CD4-positive, CD25-positive, alpha-beta regulatory T cell (primary cell): Measurements from ENCODE around the gene ACD. TPM values are rescaled to one million over a fixed set of nuclear protein-coding genes. Genes with fewer than 3 reads are reported as not detected.

Source experiments
- ATAC-seq, 2 donors: fragments of 150-1000 bp; cut with Tn5 transposase; one replicate each; pipeline ENCODE4 v1.10.0; 2021; ENCODE audit warnings: low read depth in 2 of 2, moderate number of reproducible peaks in 2 of 2, moderate library complexity in 1 of 2
- DNase-seq, 3 donors: peaks; one replicate each; pipeline versions ENCODE4 v3.0.0 to v3.0.0-alpha.2; 2012 to 2022; ENCODE audit warnings: mixed read lengths in 1 of 3
- H3K27ac ChIP-seq: one replicate; pipeline ENCODE4 v1.7.0; 2013; ENCODE audit warnings: mild to moderate bottlenecking, low read length; ENCODE audit not compliant: insufficient read depth, poor library complexity, severe bottlenecking
- H3K27me3 ChIP-seq: one replicate; pipeline ENCODE4 v1.7.0; 2013; ENCODE audit warnings: low read length; ENCODE audit not compliant: control insufficient read depth, insufficient read depth
- H3K36me3 ChIP-seq: one replicate; pipeline ENCODE4 v1.7.0; 2013; ENCODE audit warnings: mild to moderate bottlenecking, low read length, moderate library complexity; ENCODE audit not compliant: control insufficient read depth, insufficient read depth
- H3K4me1 ChIP-seq: 2 replicates; pipeline ENCODE4 v1.7.0; 2013; ENCODE audit warnings: mild to moderate bottlenecking, low read length; ENCODE audit not compliant: insufficient read depth, control insufficient read depth, poor library complexity, severe bottlenecking
- H3K4me3 ChIP-seq: one replicate; pipeline ENCODE4 v1.7.0; 2013; ENCODE audit warnings: low read depth, mild to moderate bottlenecking, low read length, moderate library complexity
- H3K9me3 ChIP-seq, 2 experiments: 1 replicate in 1 of 2; 2 replicates in 1 of 2; pipeline ENCODE4 v1.7.0; 2013; ENCODE audit warnings: low read length in 2 of 2, mild to moderate bottlenecking in 1 of 2, moderate library complexity in 1 of 2; ENCODE audit not compliant: control insufficient read depth in 2 of 2
- H3K27ac Mint-ChIP-seq, 3 donors: one replicate each; pipeline ENCODE4 v1.8.0; 2020 to 2022; ENCODE audit warnings: mild to moderate bottlenecking in 3 of 3, mixed read lengths in 3 of 3, moderate library complexity in 2 of 3
- H3K27me3 Mint-ChIP-seq: one replicate; pipeline ENCODE4 v1.8.0; 2022; ENCODE audit warnings: mild to moderate bottlenecking, mixed read lengths
- H3K36me3 Mint-ChIP-seq: one replicate; pipeline ENCODE4 v1.8.0; 2020; ENCODE audit warnings: mixed read lengths
- H3K4me1 Mint-ChIP-seq, 4 donors: one replicate each; pipeline ENCODE4 v1.8.0; 2020 to 2022; ENCODE audit warnings: mixed read lengths in 4 of 4, mild to moderate bottlenecking in 1 of 4
- H3K4me3 Mint-ChIP-seq, 4 donors: one replicate each; pipeline ENCODE4 v1.8.0; 2020 to 2022; ENCODE audit warnings: mild to moderate bottlenecking in 4 of 4, mixed read lengths in 4 of 4, moderate library complexity in 3 of 4
- H3K9me3 Mint-ChIP-seq, 7 donors: one replicate each; pipeline ENCODE4 v1.8.0; 2020 to 2022; ENCODE audit warnings: mixed read lengths in 7 of 7, mild to moderate bottlenecking in 3 of 7, moderate library complexity in 2 of 7
- polyA plus RNA-seq, 4 donors: library from polyadenylated mRNA; unstranded; fragments of 300-500 nt; fragmentation: Illumina TruSeq; gene quantifications; one replicate each; pipeline ENCODE4 v1.2.3, GENCODE V29; 2021
- total RNA-seq: library from RNA; stranded (reverse); gene quantifications from one replicate; pipeline ENCODE4 v1.2.3, GENCODE V29; 2022

The ACD gene
- total and polyA plus RNA-seq, 5 donors from 2014 or later = 28.7 to 36.7 (median 29.7) TPM

DNA sequence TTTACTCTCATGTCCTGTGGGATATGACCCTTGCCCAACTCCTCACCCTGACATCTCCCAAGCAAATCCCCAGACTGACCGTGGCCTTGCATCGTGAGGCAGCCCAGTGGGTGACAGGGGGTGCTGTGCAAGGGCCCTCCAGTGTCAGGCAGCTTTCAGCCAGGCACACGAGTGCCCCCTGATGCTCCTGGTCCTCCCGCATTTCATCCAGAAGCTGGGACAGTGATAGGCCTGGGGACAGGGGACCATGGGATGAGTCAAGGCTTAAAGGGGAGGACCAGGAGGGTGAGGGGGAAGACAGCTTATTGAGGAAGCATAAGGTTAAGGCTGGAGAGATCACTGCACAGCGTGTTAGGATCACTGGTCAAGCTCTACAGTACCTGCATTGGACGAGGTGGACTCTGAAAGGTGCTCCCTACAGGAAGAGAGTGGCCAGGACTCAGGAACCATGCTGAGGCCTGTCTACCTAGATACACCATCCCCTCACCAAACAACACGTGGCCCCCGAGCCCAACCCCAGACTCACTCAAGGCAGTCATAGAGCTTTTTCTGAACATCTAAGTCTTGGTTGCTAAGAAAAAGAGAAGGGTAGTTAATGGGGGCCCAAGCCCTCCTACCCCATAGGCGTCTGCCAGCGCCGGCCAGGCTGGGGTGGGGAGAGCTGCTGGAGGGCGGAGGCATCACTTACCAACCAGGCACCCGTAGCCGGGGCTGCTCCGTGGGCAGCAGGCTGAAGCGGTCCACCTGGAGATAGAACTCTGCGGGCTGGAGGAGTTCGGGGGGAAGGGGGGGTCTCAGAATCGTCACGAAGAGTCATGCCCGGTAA is 998 bp downstream of the ACD start:
- Mint-ChIP-seq H3K9me3 (no peaks in the 10 kb centered on the region), H3K36me3 (peaks cover 7% of the 10 kb centered on the region), H3K4me1 (peaks cover 0 to 37% (median 14%) of the 10 kb centered on the region in 4 donors), H3K27me3 (peaks cover 4% of the 10 kb centered on the region), H3K4me3 (peak overlapping the region; percentile 95 to 100 (median 96)), H3K27ac (peak overlapping the region in 2 of 3 donors; percentile 76 to 97)
- Histone ChIP-seq H3K36me3 (peaks cover 26% of the 10 kb centered on the region), H3K9me3 (no peaks in the 10 kb centered on the region), H3K27me3 (no peaks in the 10 kb centered on the region), H3K4me3 (peak overlapping the region; percentile 27), H3K27ac (peak overlapping the region; percentile 98), H3K4me1 (peaks cover 32% of the 10 kb centered on the region)
- ATAC-seq (no peak), DNase-seq (no peak)

DNA sequence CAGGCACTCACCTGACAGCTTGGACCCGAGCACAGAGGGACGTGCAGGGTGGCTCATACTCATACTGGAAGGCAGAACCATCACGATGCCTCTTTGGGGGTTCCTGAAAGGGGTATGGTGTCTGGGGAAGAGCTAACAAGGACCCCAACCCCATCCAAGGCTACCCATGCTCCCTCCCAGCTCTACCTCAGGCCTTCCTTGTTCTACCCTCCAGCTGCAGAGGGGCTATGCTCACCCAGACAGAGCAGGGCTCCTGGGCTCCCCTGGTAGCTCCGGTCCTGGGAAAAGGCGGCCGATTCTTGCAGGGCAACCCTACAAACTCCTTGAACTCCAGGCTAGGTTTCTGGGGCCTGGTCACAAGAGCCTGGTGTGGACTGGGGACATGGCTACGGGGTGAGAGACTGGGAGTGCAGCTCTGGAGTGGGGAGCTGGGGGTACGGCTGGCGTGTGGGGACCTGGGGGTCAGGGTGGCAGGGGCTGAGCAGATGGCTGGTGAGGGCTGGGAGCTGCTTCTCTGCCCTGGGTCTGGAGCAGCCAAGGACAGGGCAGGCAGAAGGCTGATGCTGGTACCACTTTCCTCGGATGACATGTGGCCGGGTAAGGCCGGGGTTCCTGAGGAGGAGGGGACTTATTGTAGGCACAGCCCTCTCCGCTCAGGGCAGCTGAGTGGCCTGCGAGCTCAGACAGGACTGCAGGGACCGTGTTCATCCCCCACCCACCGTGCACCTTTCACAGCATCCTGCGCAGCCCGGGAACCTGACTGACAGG is 2.1 kb downstream of the ACD start:
- Histone ChIP-seq H3K9me3 (no peaks in the 10 kb centered on the region), H3K27ac (no peak overlapping the region), H3K4me1 (peaks cover 32% of the 10 kb centered on the region), H3K4me3 (no peak overlapping the region), H3K36me3 (peaks cover 26% of the 10 kb centered on the region), H3K27me3 (no peaks in the 10 kb centered on the region)
- peak overlapping the region in 1 of 3 donors; percentile 26 for H3K27ac Mint-ChIP-seq
- DNase-seq = no peak
- H3K9me3 Mint-ChIP-seq = no peaks in the 10 kb centered on the region
- no peak for ATAC-seq
- H3K36me3 Mint-ChIP-seq = peaks cover 7% of the 10 kb centered on the region
- H3K4me1 Mint-ChIP-seq = peaks cover 0 to 35% (median 14%) of the 10 kb centered on the region in 4 donors
- H3K4me3 Mint-ChIP-seq = peak overlapping the region; percentile 12 to 100 (median 96)
- H3K27me3 Mint-ChIP-seq = peaks cover 4% of the 10 kb centered on the region

DNA sequence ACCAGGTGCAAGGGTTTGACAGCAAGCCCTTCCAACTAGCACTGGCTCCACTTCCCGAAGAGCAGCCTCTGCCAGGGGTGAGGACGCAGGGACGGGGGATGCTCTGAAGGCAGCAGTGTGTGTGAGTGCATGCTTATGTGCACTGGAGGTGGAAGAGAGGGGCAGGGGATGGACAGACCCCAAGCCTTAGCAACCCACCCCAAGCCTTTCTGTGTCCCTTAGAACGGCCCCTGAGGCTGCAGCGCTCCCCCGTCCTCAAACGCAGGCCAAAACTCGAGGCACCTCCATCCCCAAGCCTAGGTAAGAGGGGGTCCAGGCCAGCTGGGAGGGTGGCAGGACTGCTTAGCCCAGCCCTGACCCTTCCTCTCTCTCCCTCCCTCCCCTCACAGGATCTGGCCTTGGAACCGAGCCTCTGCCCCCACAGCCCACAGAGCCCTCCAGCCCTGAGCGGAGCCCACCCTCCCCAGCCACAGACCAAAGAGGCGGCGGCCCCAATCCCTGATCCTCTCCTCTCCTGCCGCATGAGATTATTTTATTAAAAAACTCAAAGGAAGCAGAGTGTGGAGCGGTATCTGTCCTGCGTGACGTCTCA is 2.9 kb downstream of the ACD start:
- Mint-ChIP-seq H3K36me3 (peaks cover 9% of the 10 kb centered on the region), H3K4me1 (peaks cover 0 to 37% (median 14%) of the 10 kb centered on the region in 4 donors), H3K4me3 (peak overlapping the region in 3 of 4 donors; percentile 26 to 77 (median 41)), H3K27me3 (peaks cover 4% of the 10 kb centered on the region), H3K27ac (no peak overlapping the region), H3K9me3 (no peaks in the 10 kb centered on the region)
- Histone ChIP-seq H3K4me3 (no peak overlapping the region), H3K27me3 (no peaks in the 10 kb centered on the region), H3K27ac (no peak overlapping the region), H3K9me3 (no peaks in the 10 kb centered on the region), H3K4me1 (peaks cover 30% of the 10 kb centered on the region), H3K36me3 (peaks cover 29% of the 10 kb centered on the region)
- no peak for ATAC-seq
- DNase-seq = no peak

DNA sequence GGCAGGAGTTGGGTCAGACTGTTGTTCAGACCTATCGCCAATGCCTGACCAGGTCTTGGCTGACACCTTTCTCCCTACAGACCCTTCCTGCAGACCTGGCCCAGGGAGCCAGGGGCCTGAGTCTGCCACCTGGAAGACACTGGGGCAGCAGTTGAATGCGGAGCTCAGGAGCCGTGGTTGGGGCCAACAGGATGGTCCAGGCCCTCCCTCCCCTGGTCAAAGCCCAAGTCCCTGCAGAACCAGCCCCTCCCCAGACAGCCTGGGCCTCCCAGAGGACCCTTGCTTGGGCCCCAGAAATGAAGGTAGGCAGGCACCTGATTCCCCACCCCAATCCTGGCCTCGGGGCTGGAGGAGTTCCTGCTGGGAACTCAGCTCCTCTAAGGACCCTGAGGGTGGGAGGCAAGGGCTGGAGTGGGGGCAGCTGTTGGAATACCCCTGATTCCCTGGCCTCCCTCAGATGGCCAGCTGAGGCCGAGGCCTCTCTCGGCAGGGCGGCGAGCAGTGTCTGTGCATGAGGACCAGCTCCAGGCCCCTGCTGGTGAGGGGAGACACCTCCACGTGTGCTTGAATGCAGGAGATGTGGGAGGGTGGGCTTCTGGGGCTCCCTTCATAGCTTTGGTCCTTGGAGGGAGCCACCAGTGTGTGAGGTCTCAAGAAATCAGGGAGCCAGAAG is 3.6 kb downstream of the ACD start:
- Histone ChIP-seq H3K27ac (no peak overlapping the region), H3K4me1 (peaks cover 24% of the 10 kb centered on the region), H3K4me3 (no peak overlapping the region), H3K9me3 (no peaks in the 10 kb centered on the region), H3K27me3 (no peaks in the 10 kb centered on the region), H3K36me3 (peaks cover 36% of the 10 kb centered on the region)
- peaks cover 4% of the 10 kb centered on the region for H3K27me3 Mint-ChIP-seq
- no peak for ATAC-seq
- no peak overlapping the region for H3K27ac Mint-ChIP-seq
- H3K9me3 Mint-ChIP-seq = no peaks in the 10 kb centered on the region
- no peak for DNase-seq
- peak overlapping the region in 2 of 4 donors; percentile 19 to 72 for H3K4me3 Mint-ChIP-seq
- H3K4me1 Mint-ChIP-seq = peaks cover 0 to 37% (median 13%) of the 10 kb centered on the region in 4 donors
- H3K36me3 Mint-ChIP-seq = peaks cover 15% of the 10 kb centered on the region

DNA sequence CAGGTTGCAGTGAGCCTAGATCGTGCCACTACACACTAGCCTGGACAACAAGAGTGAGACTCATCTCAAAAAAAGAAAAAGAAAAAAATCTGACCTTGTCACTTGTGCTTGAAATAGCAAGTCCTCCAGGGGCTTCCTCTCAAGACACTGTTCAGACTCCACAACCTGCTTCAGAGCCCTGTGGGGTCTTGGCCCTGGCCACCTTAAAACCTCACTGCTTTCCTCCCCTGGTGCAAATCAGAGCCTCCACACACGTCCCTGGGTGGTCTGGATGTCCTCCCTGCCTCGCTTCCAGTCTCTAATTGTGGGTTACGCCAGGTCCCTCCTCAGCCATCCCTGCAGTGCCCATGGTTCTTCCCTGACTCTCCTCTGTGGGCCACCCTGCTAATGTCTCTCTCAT is 4.7 kb downstream of the ACD start:
- Mint-ChIP-seq H3K4me3 (peak overlapping the region in 2 of 4 donors; percentile 72 to 80), H3K4me1 (peaks cover 0 to 35% (median 15%) of the 10 kb centered on the region in 4 donors), H3K27ac (peak overlapping the region in 2 of 3 donors; percentile 5 to 46), H3K9me3 (no peaks in the 10 kb centered on the region), H3K27me3 (peaks cover 1% of the 10 kb centered on the region), H3K36me3 (peaks cover 23% of the 10 kb centered on the region)
- Histone ChIP-seq H3K4me1 (peaks cover 19% of the 10 kb centered on the region), H3K36me3 (peaks cover 46% of the 10 kb centered on the region), H3K9me3 (no peaks in the 10 kb centered on the region), H3K27me3 (no peaks in the 10 kb centered on the region), H3K27ac (no peak overlapping the region), H3K4me3 (no peak overlapping the region)
- ATAC-seq (no peak), DNase-seq (no peak)

DNA sequence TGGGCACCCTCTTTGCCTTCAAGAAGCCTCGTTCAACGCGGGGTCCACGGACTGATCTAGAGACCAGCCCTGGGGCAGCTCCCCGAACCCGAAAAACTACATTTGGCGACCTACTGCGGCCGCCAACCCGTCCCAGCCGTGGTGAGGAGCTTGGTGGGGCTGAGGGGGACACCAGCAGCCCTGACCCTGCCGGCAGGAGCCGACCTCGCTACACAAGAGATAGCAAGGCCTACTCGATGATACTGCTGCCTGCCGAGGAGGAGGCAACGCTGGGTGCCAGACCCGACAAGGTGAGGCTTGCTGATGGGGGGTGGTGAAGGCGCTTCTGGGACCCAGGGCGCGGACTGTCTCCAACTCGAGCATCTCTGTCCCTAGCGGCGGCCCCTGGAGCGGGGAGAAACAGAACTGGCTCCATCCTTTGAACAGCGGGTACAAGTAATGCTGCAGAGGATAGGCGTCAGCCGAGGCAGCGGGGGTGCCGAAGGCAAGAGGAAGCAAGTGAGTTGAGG is 5.6 kb downstream of the ACD start:
- Histone ChIP-seq H3K27ac (no peak overlapping the region), H3K27me3 (no peaks in the 10 kb centered on the region), H3K4me1 (peaks cover 16% of the 10 kb centered on the region), H3K4me3 (no peak overlapping the region), H3K36me3 (peaks cover 55% of the 10 kb centered on the region), H3K9me3 (no peaks in the 10 kb centered on the region)
- no peaks in the 10 kb centered on the region for H3K9me3 Mint-ChIP-seq
- ATAC-seq (no peak), DNase-seq (no peak)
- peak overlapping the region in 1 of 4 donors; percentile 58 for H3K4me3 Mint-ChIP-seq
- peaks cover 30% of the 10 kb centered on the region for H3K36me3 Mint-ChIP-seq
- peak overlapping the region in 1 of 3 donors; percentile 79 for H3K27ac Mint-ChIP-seq
- no peaks in the 10 kb centered on the region for H3K27me3 Mint-ChIP-seq
- peaks cover 0 to 41% (median 15%) of the 10 kb centered on the region in 4 donors for H3K4me1 Mint-ChIP-seq

DNA sequence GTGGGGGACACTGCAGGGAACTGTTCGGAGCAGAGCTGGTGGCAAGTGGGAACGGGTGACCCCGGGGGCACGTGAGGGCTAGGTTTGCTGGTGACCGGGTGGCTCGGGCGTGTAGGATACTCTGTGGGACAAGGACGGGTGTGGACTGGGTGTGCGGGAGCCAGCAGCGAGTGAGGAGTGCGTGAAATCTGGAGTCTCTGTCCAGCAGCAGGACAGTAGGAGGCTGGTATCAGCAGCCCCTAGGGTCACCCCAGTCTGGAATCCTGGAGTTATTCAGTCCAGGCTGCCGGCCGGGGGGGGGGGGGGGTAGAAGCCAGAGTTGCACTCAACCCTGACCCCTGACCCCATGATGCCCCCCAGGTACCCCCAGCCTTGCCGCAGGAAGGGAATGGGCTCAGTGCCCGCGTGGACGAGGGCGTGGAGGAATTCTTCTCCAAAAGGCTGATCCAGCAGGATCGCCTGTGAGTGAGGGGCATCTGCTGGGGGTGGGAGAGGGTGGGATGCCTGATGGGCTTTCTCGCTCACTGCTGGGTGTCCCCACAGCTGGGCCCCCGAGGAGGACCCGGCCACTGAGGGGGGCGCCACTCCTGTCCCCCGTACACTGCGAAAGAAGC is 6.2 kb downstream of the ACD start:
- no peaks in the 10 kb centered on the region for H3K9me3 ChIP-seq
- H3K27me3 ChIP-seq = no peaks in the 10 kb centered on the region
- no peak for ATAC-seq
- H3K9me3 Mint-ChIP-seq = no peaks in the 10 kb centered on the region
- peaks cover 30% of the 10 kb centered on the region for H3K36me3 Mint-ChIP-seq
- no peak for DNase-seq
- H3K36me3 ChIP-seq = peaks cover 60% of the 10 kb centered on the region
- no peak overlapping the region for H3K4me3 Mint-ChIP-seq
- no peak overlapping the region for H3K4me3 ChIP-seq
- H3K4me1 Mint-ChIP-seq = peaks cover 0 to 37% (median 13%) of the 10 kb centered on the region in 4 donors
- no peak overlapping the region for H3K27ac Mint-ChIP-seq
- no peak overlapping the region for H3K27ac ChIP-seq
- no peaks in the 10 kb centered on the region for H3K27me3 Mint-ChIP-seq
- peaks cover 10% of the 10 kb centered on the region for H3K4me1 ChIP-seq
